SU-DHL-6 (cell line): Measurements from ENCODE around the gene MTA3.
"Not testable (repeated sequence)": the region's sequence is repeated elsewhere in the genome, so short reads cannot be mapped to it uniquely, and the experiment has no call there.

Experiments
- H2AFZ ChIP-seq: fragments of 200-600 bp; sonication (generic); 2 replicates; pipeline ENCODE4 v1.6.1; 2014; ENCODE audit warnings: low read depth, mild to moderate bottlenecking, moderate library complexity, mixed read lengths, antibody characterized with exemption, low read length; ENCODE audit not compliant: severe bottlenecking
- H3F3A ChIP-seq: fragments of 200-600 bp; shearing (Covaris generic); 2 replicates; pipeline ENCODE4 v1.6.0; 2016; ENCODE audit warnings: antibody characterized with exemption, mild to moderate bottlenecking; ENCODE audit not compliant: insufficient read depth
- H3K27ac ChIP-seq: fragments of 200-600 bp; sonication (generic); 2 replicates; pipeline ENCODE4 v1.5.1; 2016; ENCODE audit warnings: low read depth, mild to moderate bottlenecking, low read length, moderate library complexity, mixed read lengths
- H3K27me3 ChIP-seq: fragments of 200-600 bp; sonication (generic), shearing (Covaris generic); 2 replicates; pipeline ENCODE4 v1.6.0; 2014; ENCODE audit warnings: mild to moderate bottlenecking, low read length
- H3K36me3 ChIP-seq: fragments of 200-600 bp; sonication (generic); 2 replicates; pipeline ENCODE4 v1.6.1; 2014; ENCODE audit warnings: mild to moderate bottlenecking, low read length, mixed read lengths
- H3K4me2 ChIP-seq: fragments of 300-600, 200-600 bp; shearing (Covaris generic), sonication (generic); 2 replicates; pipeline ENCODE4 v1.6.0; 2014; ENCODE audit warnings: low read length, low read depth, mild to moderate bottlenecking; ENCODE audit not compliant: poor library complexity, severe bottlenecking
- H3K4me3 ChIP-seq: fragments of 200-600 bp; sonication (generic); 2 replicates; pipeline ENCODE4 v1.5.1; 2014; ENCODE audit warnings: antibody characterized with exemption, low read length, mild to moderate bottlenecking, mixed read lengths; ENCODE audit not compliant: insufficient read depth, poor library complexity, severe bottlenecking
- H3K79me2 ChIP-seq: fragments of 200-600 bp; sonication (generic); 2 replicates; pipeline ENCODE4 v1.6.1; 2014; ENCODE audit warnings: mild to moderate bottlenecking, low read length, moderate library complexity; ENCODE audit not compliant: insufficient read depth
- H3K9ac ChIP-seq: fragments of 200-600 bp; sonication (generic); 2 replicates; pipeline ENCODE4 v1.7.0; 2014; ENCODE audit warnings: mild to moderate bottlenecking, low read length
- H3K9me2 ChIP-seq: fragments of 200-600 bp; sonication (generic); replicated peaks from 2 replicates; pipeline ENCODE4 v1.6.1; 2014; ENCODE audit warnings: low read length; ENCODE audit not compliant: insufficient read depth
- H3K9me3 ChIP-seq: fragments of 200-600 bp; sonication (generic); 2 replicates; pipeline ENCODE4 v1.6.1; 2014; ENCODE audit warnings: low read length, mixed read lengths; ENCODE audit not compliant: insufficient read depth
- H4K20me1 ChIP-seq: fragments of 200-600 bp; sonication (generic); 2 replicates; pipeline ENCODE4 v1.6.1; 2014; ENCODE audit warnings: low read depth, mild to moderate bottlenecking, antibody characterized with exemption, low read length, moderate library complexity, mixed read lengths
- EZH2phosphoT487 ChIP-seq: fragments of 200-600 bp; sonication (generic), shearing (Covaris generic); conservative IDR thresholded peaks from 2 replicates; pipeline ENCODE4 v1.6.1; 2018; ENCODE audit warnings: mild to moderate bottlenecking, antibody characterized with exemption, low read length, moderate library complexity, mixed read lengths
- TF ChIP-seq, protein P1 (sequence below): fragments of 200-600 bp; sonication (generic); IDR thresholded peaks from one replicate; pipeline ENCODE4 v1.5.1; 2017; ENCODE audit warnings: antibody characterized with exemption, mild to moderate bottlenecking, low read length, moderate library complexity; ENCODE audit not compliant: insufficient read depth, poor library complexity, severe bottlenecking

MTA3 gene

DNA sequence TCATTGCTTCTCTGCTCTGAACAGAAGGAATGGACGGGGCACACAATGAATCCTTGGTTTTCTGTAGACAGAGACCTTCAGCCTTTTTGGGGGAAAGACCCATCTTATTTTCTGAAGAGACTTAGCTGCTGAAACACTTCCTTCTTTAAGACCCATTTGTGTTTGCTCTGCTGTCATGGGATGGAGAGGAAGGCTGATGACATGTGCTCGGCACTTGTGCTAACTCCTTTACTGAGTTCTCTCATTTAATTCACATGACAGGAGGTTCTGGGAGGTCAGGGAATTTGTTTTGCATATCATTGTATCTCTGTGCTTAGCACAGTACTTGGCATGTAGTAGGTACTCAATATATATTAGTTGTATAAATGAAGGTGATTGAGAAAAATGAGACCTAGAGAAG lies 156.5 kb downstream of the MTA3 start:
- Histone ChIP-seq H3K79me2 (no peaks in the 10 kb centered on the region), H3K36me3 (peaks cover 12% of the 10 kb centered on the region), H3K9me3 (peaks cover 5% of the 10 kb centered on the region; the same call in 1 of the 2 replicates), H2AFZ (no peak overlapping the region), H3K4me3 (no peak overlapping the region), H4K20me1 (no peaks in the 10 kb centered on the region), H3K9me2 (no peaks in the 10 kb centered on the region), H3K4me2 (no peak overlapping the region), H3K9ac (no peak overlapping the region), H3K27me3 (no peaks in the 10 kb centered on the region), H3F3A (no peaks in the 10 kb centered on the region), H3K27ac (no peak overlapping the region)
- TF ChIP-seq, protein P1, sequence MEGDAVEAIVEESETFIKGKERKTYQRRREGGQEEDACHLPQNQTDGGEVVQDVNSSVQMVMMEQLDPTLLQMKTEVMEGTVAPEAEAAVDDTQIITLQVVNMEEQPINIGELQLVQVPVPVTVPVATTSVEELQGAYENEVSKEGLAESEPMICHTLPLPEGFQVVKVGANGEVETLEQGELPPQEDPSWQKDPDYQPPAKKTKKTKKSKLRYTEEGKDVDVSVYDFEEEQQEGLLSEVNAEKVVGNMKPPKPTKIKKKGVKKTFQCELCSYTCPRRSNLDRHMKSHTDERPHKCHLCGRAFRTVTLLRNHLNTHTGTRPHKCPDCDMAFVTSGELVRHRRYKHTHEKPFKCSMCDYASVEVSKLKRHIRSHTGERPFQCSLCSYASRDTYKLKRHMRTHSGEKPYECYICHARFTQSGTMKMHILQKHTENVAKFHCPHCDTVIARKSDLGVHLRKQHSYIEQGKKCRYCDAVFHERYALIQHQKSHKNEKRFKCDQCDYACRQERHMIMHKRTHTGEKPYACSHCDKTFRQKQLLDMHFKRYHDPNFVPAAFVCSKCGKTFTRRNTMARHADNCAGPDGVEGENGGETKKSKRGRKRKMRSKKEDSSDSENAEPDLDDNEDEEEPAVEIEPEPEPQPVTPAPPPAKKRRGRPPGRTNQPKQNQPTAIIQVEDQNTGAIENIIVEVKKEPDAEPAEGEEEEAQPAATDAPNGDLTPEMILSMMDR = no peak
- no peak for TF ChIP-seq EZH2phosphoT487

DNA sequence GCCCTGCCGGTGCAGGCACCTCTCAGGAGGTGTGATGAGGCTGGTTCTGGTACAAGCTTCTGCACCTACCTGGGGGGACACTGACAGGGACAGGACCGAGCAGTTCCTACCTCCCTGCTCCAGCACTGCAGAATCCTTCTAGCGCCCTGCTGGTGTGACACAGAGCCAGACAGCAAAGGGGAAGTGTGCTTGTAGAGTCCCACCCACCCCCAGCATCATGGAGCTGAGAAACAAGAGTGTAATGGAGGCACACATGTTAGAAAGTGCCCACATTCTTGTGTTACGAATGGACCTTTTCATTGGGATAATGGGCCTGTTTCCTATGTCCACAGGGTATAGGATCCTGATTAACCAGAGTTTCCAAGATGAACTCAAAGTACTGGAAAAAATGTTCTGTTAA lies 157.2 kb downstream of the MTA3 start:
- no peak overlapping the region for H3K27ac ChIP-seq
- no peak overlapping the region for H3K4me2 ChIP-seq
- H4K20me1 ChIP-seq = no peaks in the 10 kb centered on the region
- H3F3A ChIP-seq = no peaks in the 10 kb centered on the region
- H3K9me3 ChIP-seq = peaks cover 6% of the 10 kb centered on the region; the same call in 1 of the 2 replicates
- H3K4me3 ChIP-seq = no peak overlapping the region
- no peaks in the 10 kb centered on the region for H3K27me3 ChIP-seq
- H3K9me2 ChIP-seq = no peaks in the 10 kb centered on the region
- no peak overlapping the region for H3K9ac ChIP-seq
- H2AFZ ChIP-seq = no peak overlapping the region
- no peak for TF ChIP-seq EZH2phosphoT487
- TF ChIP-seq, protein P1 = no peak
- no peaks in the 10 kb centered on the region for H3K79me2 ChIP-seq
- peaks cover 12% of the 10 kb centered on the region for H3K36me3 ChIP-seq

- H3K9me3 ChIP-seq = peaks cover 6% of the 10 kb centered on the region; the same call in 1 of the 2 replicates
- TF ChIP-seq EZH2phosphoT487 = no peak
- TF ChIP-seq, protein P1 = no peak
- H3K27ac ChIP-seq = no peak overlapping the region
- H3K9ac ChIP-seq = no peak overlapping the region
- no peaks in the 10 kb centered on the region for H3K9me2 ChIP-seq
- no peaks in the 10 kb centered on the region for H4K20me1 ChIP-seq
- H3K79me2 ChIP-seq = no peaks in the 10 kb centered on the region
- H2AFZ ChIP-seq = no peak overlapping the region
- H3K4me3 ChIP-seq = no peak overlapping the region
- no peaks in the 10 kb centered on the region for H3F3A ChIP-seq
- H3K4me2 ChIP-seq = no peak overlapping the region
- H3K36me3 ChIP-seq = peaks cover 17% of the 10 kb centered on the region
- H3K27me3 ChIP-seq = no peaks in the 10 kb centered on the region
Measured at GRCh38 chr2:42726680-42727079, 158.2 kb downstream of the MTA3 start.

- peaks cover 26% of the 10 kb centered on the region for H3K36me3 ChIP-seq
- H2AFZ ChIP-seq, H3K4me2 ChIP-seq, H3K27ac ChIP-seq, H3K4me3 ChIP-seq, H3K9ac ChIP-seq, H3K9me3 ChIP-seq, H3K9me2 ChIP-seq, H3K27me3 ChIP-seq, H4K20me1 ChIP-seq, H3K79me2 ChIP-seq, H3F3A ChIP-seq: not testable (repeated sequence)
Measured at GRCh38 chr2:42731316-42731715, 162.9 kb downstream of the MTA3 start.
